ENCODE measurements around the gene SLC16A5. TPM values are rescaled to one million over a fixed set of nuclear protein-coding genes. Genes with fewer than 3 reads are reported as not detected.
A peak's percentile ranks its signal among the peaks of the same experiment; 100 is the strongest.

The SLC16A5 gene
- total RNA-seq, 1 experiment from 2014 or later = 32.4 TPM

GRCh38 chr17:75130632-75131277 lies 43.0 kb downstream of the SLC16A5 start (continued):
- TF ChIP-seq ZNF281 (CRISPR knock-in tag; IDR thresholded peaks at IDR 0.05) (no peak), ETV6 (CRISPR knock-in tag; IDR thresholded peaks at IDR 0.05) (no peak; the same call in 1 of the 2 replicates), SOX15 (CRISPR knock-in tag; IDR thresholded peaks at IDR 0.05) (no peak)

- ChIA-PET CTCF (interaction anchor here (0.7 to 7.3 kb wide), 28 partner anchors 10 to 281 kb away, joined by 3 to 84 read pairs (median 6); partner anchors contain the start of genes ARMC7, HID1, JPT1 and MIF4GD), POLR2A (interaction anchor here (0.5 to 2.1 kb wide), 10 partner anchors 17 to 118 kb away, joined by 3 to 8 read pairs (median 3); partner anchors contain the start of genes ARMC7, ATP5PD and KCTD2)
- Mint-ChIP-seq H3K36me3 (peaks cover 25% of the 10 kb centered on the region), H3K4me3 (peak within 1 kb of the TSS; percentile 84), H3K27ac (peak within 1 kb of the TSS; percentile 93), H3K4me1 (peaks cover 20% of the 10 kb centered on the region), H3K27me3 (ENCODE audit: low read depth) (no peaks in the 10 kb centered on the region), H3K9me3 (no peaks in the 10 kb centered on the region)
- peak; percentile 75 for ATAC-seq
- DNase-seq (ENCODE audit: low spot score) = peak; percentile 87
- TF ChIP-seq PRRX2 (CRISPR knock-in tag; IDR thresholded peaks at IDR 0.05) = no peak
- TF ChIP-seq GABPB1 (CRISPR knock-in tag; IDR thresholded peaks at IDR 0.05) = peak; percentile 75; the same call in 1 of the 2 replicates
- TF ChIP-seq ZNF121 (CRISPR knock-in tag; IDR thresholded peaks at IDR 0.05) = no peak
- TF ChIP-seq AFF4 (CRISPR knock-in tag; IDR thresholded peaks at IDR 0.05; ENCODE audit: borderline replicate concordance) = 0 out of 2 replicates have a peak, but pooled peaks have one; percentile 76
- peak; percentile 96 for TF ChIP-seq E2F5 (CRISPR knock-in tag; IDR thresholded peaks at IDR 0.05)
- peak; percentile 91 for TF ChIP-seq ELF4 (CRISPR knock-in tag; IDR thresholded peaks at IDR 0.05; ENCODE audit: low read depth)
- no peak for TF ChIP-seq FOXJ3 (CRISPR knock-in tag; IDR thresholded peaks at IDR 0.05; ENCODE audit: borderline replicate concordance)
- TF ChIP-seq ZNF219 (CRISPR knock-in tag; IDR thresholded peaks at IDR 0.05; ENCODE audit: borderline replicate concordance) = peak; percentile 87; the same call in 1 of the 2 replicates
- peak; percentile 92 for TF ChIP-seq ZBTB21 (CRISPR knock-in tag; IDR thresholded peaks at IDR 0.05; ENCODE audit: borderline replicate concordance)
- no peak for TF ChIP-seq PREB (CRISPR knock-in tag; IDR thresholded peaks at IDR 0.05; ENCODE audit: borderline replicate concordance)
- TF ChIP-seq OVOL2 (CRISPR knock-in tag; IDR thresholded peaks at IDR 0.05; ENCODE audit: borderline replicate concordance) = no peak
- TF ChIP-seq RELA (CRISPR knock-in tag; IDR thresholded peaks at IDR 0.05; ENCODE audit: borderline replicate concordance) = peak; percentile 96; the same call in 1 of the 2 replicates
- 0 out of 2 replicates have a peak, but pooled peaks have one; percentile 66 for TF ChIP-seq ATF1 (CRISPR knock-in tag; IDR thresholded peaks at IDR 0.05)
- TF ChIP-seq TEAD4 (CRISPR knock-in tag; IDR thresholded peaks at IDR 0.05) = peak; percentile 74; the same call in 1 of the 2 replicates
- TF ChIP-seq MLX (CRISPR knock-in tag; IDR thresholded peaks at IDR 0.05) = no peak; the same call in 1 of the 2 replicates
- peak; percentile 66; the same call in 1 of the 2 replicates for TF ChIP-seq ZNF317 (CRISPR knock-in tag; IDR thresholded peaks at IDR 0.05; ENCODE audit: borderline replicate concordance, low read depth)
- TF ChIP-seq MXD4 (CRISPR knock-in tag; IDR thresholded peaks at IDR 0.05; ENCODE audit: borderline replicate concordance) = no peak
- peak; percentile 79; the same call in 1 of the 2 replicates for TF ChIP-seq ZBTB43 (CRISPR knock-in tag; IDR thresholded peaks at IDR 0.05)
- TF ChIP-seq TEAD1 (CRISPR knock-in tag; IDR thresholded peaks at IDR 0.05) = peak; percentile 92
These were observed 43.7 kb downstream of the SLC16A5 start, which contains the start of gene NT5C for GRCh38 chr17:75131278-75132017. NT5C (minus strand) TSS chr17:75131742; CDS start chr17:75131707, 35 bp downstream.
